ENCODE results near the gene SLC6A17.

Gene SLC6A17

GRCh38 chr1:110165761-110166231, 15.5 kb downstream of the SLC6A17 start:
- no peak for DNase-seq
- in situ Hi-C loops (cut with HindIII; ENCODE audit: low pct_ligation_motif_present, low pct_unique_long_range_greater_than_20kb, low sequenced_read_pairs), result no loop called here

GRCh38 chr1:110166861-110167260, 16.6 kb downstream of the SLC6A17 start:
- no peak for DNase-seq
- in situ Hi-C loops (cut with HindIII; ENCODE audit: low pct_ligation_motif_present, low pct_unique_long_range_greater_than_20kb, low sequenced_read_pairs), result no loop called here

GRCh38 chr1:110170766-110171733, 20.8 kb downstream of the SLC6A17 start:
- DNase-seq, result no peak
- in situ Hi-C loops (cut with HindIII; ENCODE audit: low pct_ligation_motif_present, low pct_unique_long_range_greater_than_20kb, low sequenced_read_pairs), result no loop called here

GRCh38 chr1:110172001-110172400, 21.7 kb downstream of the SLC6A17 start:
- DNase-seq, result no peak
- in situ Hi-C loops (cut with HindIII; ENCODE audit: low pct_ligation_motif_present, low pct_unique_long_range_greater_than_20kb, low sequenced_read_pairs), result no loop called here

GRCh38 chr1:110173466-110174105, 23.3 kb downstream of the SLC6A17 start:
- in situ Hi-C loops (cut with HindIII; ENCODE audit: low pct_ligation_motif_present, low pct_unique_long_range_greater_than_20kb, low sequenced_read_pairs), result no loop called here

GRCh38 chr1:110174961-110175360, 24.7 kb downstream of the SLC6A17 start:
- DNase-seq, result no peak
- in situ Hi-C loops (cut with HindIII; ENCODE audit: low pct_ligation_motif_present, low pct_unique_long_range_greater_than_20kb, low sequenced_read_pairs), result no loop called here

More at GRCh38 chr1:110173466-110174105, 23.3 kb downstream of the SLC6A17 start:
- DNase-seq, result no peak

- DNase-seq, result no peak
- in situ Hi-C loops (cut with HindIII; ENCODE audit: low pct_ligation_motif_present, low pct_unique_long_range_greater_than_20kb, low sequenced_read_pairs), result no loop called here
Measured at GRCh38 chr1:110176299-110176956, 26.1 kb downstream of the SLC6A17 start.

GRCh38 chr1:110177775-110178174, 27.5 kb downstream of the SLC6A17 start:
- in situ Hi-C loops (cut with HindIII; ENCODE audit: low pct_ligation_motif_present, low pct_unique_long_range_greater_than_20kb, low sequenced_read_pairs), result no loop called here
- no peak for DNase-seq

GRCh38 chr1:110183642-110184167, 33.4 kb downstream of the SLC6A17 start:
- no peak for DNase-seq
- in situ Hi-C loops (cut with HindIII; ENCODE audit: low pct_ligation_motif_present, low pct_unique_long_range_greater_than_20kb, low sequenced_read_pairs), result no loop called here

GRCh38 chr1:110184446-110184845, 34.2 kb downstream of the SLC6A17 start:
- no peak for DNase-seq
- in situ Hi-C loops (cut with HindIII; ENCODE audit: low pct_ligation_motif_present, low pct_unique_long_range_greater_than_20kb, low sequenced_read_pairs), result no loop called here

- in situ Hi-C loops (cut with HindIII; ENCODE audit: low pct_ligation_motif_present, low pct_unique_long_range_greater_than_20kb, low sequenced_read_pairs), result no loop called here
- no peak for DNase-seq
Measured at GRCh38 chr1:110185181-110185580, 34.9 kb downstream of the SLC6A17 start.

- no peak for DNase-seq
- in situ Hi-C loops (cut with HindIII; ENCODE audit: low pct_ligation_motif_present, low pct_unique_long_range_greater_than_20kb, low sequenced_read_pairs), result no loop called here
Measured at GRCh38 chr1:110186558-110186957, 36.3 kb downstream of the SLC6A17 start.

GRCh38 chr1:110187139-110187890, 37.0 kb downstream of the SLC6A17 start:
- DNase-seq, result no peak
- in situ Hi-C loops (cut with HindIII; ENCODE audit: low pct_ligation_motif_present, low pct_unique_long_range_greater_than_20kb, low sequenced_read_pairs), result no loop called here

GRCh38 chr1:110188035-110188618, 37.8 kb downstream of the SLC6A17 start:
- in situ Hi-C loops (cut with HindIII; ENCODE audit: low pct_ligation_motif_present, low pct_unique_long_range_greater_than_20kb, low sequenced_read_pairs), result no loop called here
- DNase-seq, result no peak

- in situ Hi-C loops (cut with HindIII; ENCODE audit: low pct_ligation_motif_present, low pct_unique_long_range_greater_than_20kb, low sequenced_read_pairs), result no loop called here
Measured at GRCh38 chr1:110189181-110189580, 38.9 kb downstream of the SLC6A17 start.

GRCh38 chr1:110190282-110190929, 40.1 kb downstream of the SLC6A17 start:
- in situ Hi-C loops (cut with HindIII; ENCODE audit: low pct_ligation_motif_present, low pct_unique_long_range_greater_than_20kb, low sequenced_read_pairs), result no loop called here
- DNase-seq, result no peak

More at GRCh38 chr1:110189181-110189580, 38.9 kb downstream of the SLC6A17 start:
- no peak for DNase-seq

GRCh38 chr1:110192541-110192940, 42.2 kb downstream of the SLC6A17 start:
- DNase-seq, result no peak
- in situ Hi-C loops (cut with HindIII; ENCODE audit: low pct_ligation_motif_present, low pct_unique_long_range_greater_than_20kb, low sequenced_read_pairs), result no loop called here

Measured in ACHN (cell line).